Measurements from ENCODE around the gene IL18BP. TPM values are rescaled to one million over a fixed set of nuclear protein-coding genes. Genes with fewer than 3 reads are reported as not detected.

Gene IL18BP
- total RNA-seq, 1 donor from 2014 or later = 15.2 TPM

GRCh38 chr11:72042064-72042745, 43.5 kb downstream of the IL18BP start:
- peak overlapping the region; percentile 95 for H3K27ac ChIP-seq (ENCODE audit: low read depth, low read length)

GRCh38 chr11:72045849-72046248, 47.1 kb downstream of the IL18BP start:
- H3K4me3 Mint-ChIP-seq (ENCODE audit: unreplicated experiment) = no peak overlapping the region
- peaks cover 16% of the 10 kb centered on the region for H3K4me1 ChIP-seq (ENCODE audit: insufficient read depth, low read length)
- H3K9ac ChIP-seq (ENCODE audit: low read length) = no peak overlapping the region
- no peaks in the 10 kb centered on the region for H3K36me3 Mint-ChIP-seq (ENCODE audit: low read depth, unreplicated experiment)
- no peaks in the 10 kb centered on the region for H3K9me3 Mint-ChIP-seq (ENCODE audit: unreplicated experiment)
- no peak overlapping the region for H3K4me3 ChIP-seq (ENCODE audit: insufficient read depth, low read depth, low read length)
- peaks cover 15% of the 10 kb centered on the region for H3K4me1 Mint-ChIP-seq (ENCODE audit: low read depth, unreplicated experiment)
- no peak for DNase-seq (ENCODE audit: low read depth)
- H3K79me2 ChIP-seq (ENCODE audit: insufficient read depth, low read length) = peaks cover 77% of the 10 kb centered on the region
- no peak for FAIRE-seq
- no peak overlapping the region for H3K27ac Mint-ChIP-seq (ENCODE audit: unreplicated experiment)
- no peak overlapping the region for H3K27ac ChIP-seq (ENCODE audit: low read depth, low read length)
- peaks cover 5% of the 10 kb centered on the region for H3K36me3 ChIP-seq (ENCODE audit: insufficient read depth, low read length)
- H4K20me1 ChIP-seq (ENCODE audit: insufficient read depth, low read length) = no peaks in the 10 kb centered on the region
- no peak overlapping the region for H2AFZ ChIP-seq (ENCODE audit: low read depth, low read length)
- TF ChIP-seq CTCF (IDR thresholded peaks at IDR 0.05; ENCODE audit: insufficient read depth, low read depth, low read length) (no peak), EZH2 (IDR thresholded peaks at IDR 0.05; ENCODE audit: insufficient read depth, low read length) (no peak)
- H3K27me3 ChIP-seq (ENCODE audit: insufficient read depth, low read length) = no peaks in the 10 kb centered on the region
- no peaks in the 10 kb centered on the region for H3K27me3 Mint-ChIP-seq (ENCODE audit: low read depth, unreplicated experiment)
- H3K4me2 ChIP-seq (ENCODE audit: low read length) = no peak overlapping the region
- no peaks in the 10 kb centered on the region for H3K9me3 ChIP-seq (ENCODE audit: insufficient read depth, low read depth, low read length)

More at GRCh38 chr11:72042064-72042745, 43.5 kb downstream of the IL18BP start:
- no peaks in the 10 kb centered on the region for H3K9me3 Mint-ChIP-seq (ENCODE audit: unreplicated experiment)
- no peak overlapping the region for H3K27ac Mint-ChIP-seq (ENCODE audit: unreplicated experiment)
- H3K79me2 ChIP-seq (ENCODE audit: insufficient read depth, low read length) = peaks cover 86% of the 10 kb centered on the region
- H3K4me3 Mint-ChIP-seq (ENCODE audit: unreplicated experiment) = no peak overlapping the region
- peaks cover 2% of the 10 kb centered on the region for H3K36me3 ChIP-seq (ENCODE audit: insufficient read depth, low read length)
- peak overlapping the region; percentile 95 for H3K9ac ChIP-seq (ENCODE audit: low read length)
- FAIRE-seq (no peak), DNase-seq (ENCODE audit: low read depth) (no peak)
- peak overlapping the region; percentile 81 for H3K4me3 ChIP-seq (ENCODE audit: insufficient read depth, low read depth, low read length)
- H3K27me3 ChIP-seq (ENCODE audit: insufficient read depth, low read length) = no peaks in the 10 kb centered on the region
- peaks cover 31% of the 10 kb centered on the region for H4K20me1 ChIP-seq (ENCODE audit: insufficient read depth, low read length)
- H3K4me2 ChIP-seq (ENCODE audit: low read length) = peak overlapping the region; percentile 99
- no peaks in the 10 kb centered on the region for H3K9me3 ChIP-seq (ENCODE audit: insufficient read depth, low read depth, low read length)
- H2AFZ ChIP-seq (ENCODE audit: low read depth, low read length) = peak overlapping the region; percentile 77
- H3K36me3 Mint-ChIP-seq (ENCODE audit: low read depth, unreplicated experiment) = peaks cover 3% of the 10 kb centered on the region
- peaks cover 44% of the 10 kb centered on the region for H3K4me1 ChIP-seq (ENCODE audit: insufficient read depth, low read length)
- no peaks in the 10 kb centered on the region for H3K27me3 Mint-ChIP-seq (ENCODE audit: low read depth, unreplicated experiment)
- peaks cover 15% of the 10 kb centered on the region for H3K4me1 Mint-ChIP-seq (ENCODE audit: low read depth, unreplicated experiment)
- TF ChIP-seq EZH2 (IDR thresholded peaks at IDR 0.05; ENCODE audit: insufficient read depth, low read length) (no peak), CTCF (IDR thresholded peaks at IDR 0.05; ENCODE audit: insufficient read depth, low read depth, low read length) (no peak)
